ENCODE measurements around the gene DENND1A.

Gene DENND1A

DNA sequence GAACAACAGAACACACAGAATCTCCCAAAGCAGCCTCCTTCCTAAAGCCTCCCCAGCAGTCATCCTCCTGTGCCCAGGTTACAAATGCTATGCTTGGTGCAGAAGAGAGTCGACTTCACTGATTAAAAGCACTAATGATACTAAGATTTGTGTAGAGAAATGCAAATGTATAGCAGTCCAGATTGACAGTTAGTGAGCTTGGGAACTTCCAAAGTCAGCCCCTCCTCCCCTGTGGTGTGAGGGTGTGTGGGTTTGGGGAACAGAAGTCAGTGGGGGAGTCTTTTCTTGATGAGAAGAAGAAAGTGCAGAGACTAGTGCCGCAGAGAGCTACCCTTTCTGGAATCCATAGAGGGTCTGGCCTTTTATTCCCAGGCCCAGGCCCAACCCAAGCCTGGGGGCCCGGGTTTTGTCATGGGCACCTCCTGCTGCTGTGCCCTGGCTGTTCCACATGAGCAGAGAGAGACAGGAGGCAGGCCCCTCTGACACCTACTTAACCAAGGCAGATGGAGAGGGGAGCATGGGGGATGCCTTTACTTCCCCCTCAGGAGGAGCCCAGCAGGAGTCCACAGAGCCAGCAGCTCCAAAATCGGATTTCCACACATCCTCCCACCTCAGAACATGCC is 173.3 kb downstream of the DENND1A start:
- Histone ChIP-seq H3K4me3 (ENCODE audit: insufficient read depth, low read length, poor library complexity, severe bottlenecking) (no peak overlapping the region), H3K27ac (ENCODE audit: low read depth, low read length) (no peak overlapping the region), H3K9me3 (ENCODE audit: insufficient read depth, low read length) (no peaks in the 10 kb centered on the region), H3K36me3 (ENCODE audit: low read length) (no peaks in the 10 kb centered on the region), H2AFZ (ENCODE audit: low read depth, low read length, severe bottlenecking) (no peak overlapping the region), H3K9me2 (replicated peaks; ENCODE audit: insufficient read depth, low read length) (no peaks in the 10 kb centered on the region), H4K20me1 (ENCODE audit: low read depth, low read length) (no peaks in the 10 kb centered on the region), H3K9ac (ENCODE audit: low read length) (no peak overlapping the region), H3F3A (ENCODE audit: insufficient read depth) (no peaks in the 10 kb centered on the region), H3K4me2 (ENCODE audit: low read depth, low read length, poor library complexity, severe bottlenecking) (no peak overlapping the region), H3K79me2 (ENCODE audit: insufficient read depth, low read length) (no peaks in the 10 kb centered on the region), H3K27me3 (ENCODE audit: low read length) (no peaks in the 10 kb centered on the region)
- TF ChIP-seq, protein P1, sequence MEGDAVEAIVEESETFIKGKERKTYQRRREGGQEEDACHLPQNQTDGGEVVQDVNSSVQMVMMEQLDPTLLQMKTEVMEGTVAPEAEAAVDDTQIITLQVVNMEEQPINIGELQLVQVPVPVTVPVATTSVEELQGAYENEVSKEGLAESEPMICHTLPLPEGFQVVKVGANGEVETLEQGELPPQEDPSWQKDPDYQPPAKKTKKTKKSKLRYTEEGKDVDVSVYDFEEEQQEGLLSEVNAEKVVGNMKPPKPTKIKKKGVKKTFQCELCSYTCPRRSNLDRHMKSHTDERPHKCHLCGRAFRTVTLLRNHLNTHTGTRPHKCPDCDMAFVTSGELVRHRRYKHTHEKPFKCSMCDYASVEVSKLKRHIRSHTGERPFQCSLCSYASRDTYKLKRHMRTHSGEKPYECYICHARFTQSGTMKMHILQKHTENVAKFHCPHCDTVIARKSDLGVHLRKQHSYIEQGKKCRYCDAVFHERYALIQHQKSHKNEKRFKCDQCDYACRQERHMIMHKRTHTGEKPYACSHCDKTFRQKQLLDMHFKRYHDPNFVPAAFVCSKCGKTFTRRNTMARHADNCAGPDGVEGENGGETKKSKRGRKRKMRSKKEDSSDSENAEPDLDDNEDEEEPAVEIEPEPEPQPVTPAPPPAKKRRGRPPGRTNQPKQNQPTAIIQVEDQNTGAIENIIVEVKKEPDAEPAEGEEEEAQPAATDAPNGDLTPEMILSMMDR (IDR thresholded peaks at IDR 0.05; ENCODE audit: insufficient read depth, low read length, poor library complexity, severe bottlenecking): no peak
- TF ChIP-seq EZH2phosphoT487 (conservative IDR thresholded peaks at IDR 0.05; ENCODE audit: low read length): no peak

GRCh38 chr9:123753669-123754258 is 176.2 kb downstream of the DENND1A start:
- no peak overlapping the region for H3K4me2 ChIP-seq (ENCODE audit: low read depth, low read length, poor library complexity, severe bottlenecking)
- no peaks in the 10 kb centered on the region for H3K36me3 ChIP-seq (ENCODE audit: low read length)
- no peaks in the 10 kb centered on the region for H3F3A ChIP-seq (ENCODE audit: insufficient read depth)
- H3K9me3 ChIP-seq (ENCODE audit: insufficient read depth, low read length): no peaks in the 10 kb centered on the region
- no peak overlapping the region for H3K4me3 ChIP-seq (ENCODE audit: insufficient read depth, low read length, poor library complexity, severe bottlenecking)
- H2AFZ ChIP-seq (ENCODE audit: low read depth, low read length, severe bottlenecking): no peak overlapping the region
- H3K9me2 ChIP-seq (replicated peaks; ENCODE audit: insufficient read depth, low read length): no peaks in the 10 kb centered on the region
- H3K27ac ChIP-seq (ENCODE audit: low read depth, low read length): no peak overlapping the region
- no peaks in the 10 kb centered on the region for H4K20me1 ChIP-seq (ENCODE audit: low read depth, low read length)
- no peak for TF ChIP-seq EZH2phosphoT487 (conservative IDR thresholded peaks at IDR 0.05; ENCODE audit: low read length)
- TF ChIP-seq, protein P1 (IDR thresholded peaks at IDR 0.05; ENCODE audit: insufficient read depth, low read length, poor library complexity, severe bottlenecking): no peak
- H3K9ac ChIP-seq (ENCODE audit: low read length): no peak overlapping the region
- no peaks in the 10 kb centered on the region for H3K27me3 ChIP-seq (ENCODE audit: low read length)
- H3K79me2 ChIP-seq (ENCODE audit: insufficient read depth, low read length): no peaks in the 10 kb centered on the region

DNA sequence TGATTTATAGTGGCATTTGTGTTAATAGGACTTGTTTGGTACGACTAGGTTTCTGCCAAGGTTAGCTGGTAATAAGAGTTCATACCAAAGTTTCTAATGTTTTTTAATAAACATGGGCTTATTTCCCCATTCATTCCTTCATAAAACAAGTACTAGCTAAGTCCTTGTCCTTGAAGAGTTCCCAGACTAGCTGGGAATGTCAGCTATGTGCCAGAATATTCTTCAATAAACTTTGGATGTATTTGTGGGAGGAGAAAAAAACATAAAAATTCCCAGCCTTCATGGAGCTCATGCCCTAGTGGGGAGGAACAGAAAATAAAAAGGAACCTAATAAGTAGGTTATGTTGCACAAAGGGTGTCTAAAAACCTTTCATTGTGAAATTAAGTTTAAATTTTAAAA is 176.9 kb downstream of the DENND1A start:
- TF ChIP-seq, protein P1 (IDR thresholded peaks at IDR 0.05; ENCODE audit: insufficient read depth, low read length, poor library complexity, severe bottlenecking): no peak
- TF ChIP-seq EZH2phosphoT487 (conservative IDR thresholded peaks at IDR 0.05; ENCODE audit: low read length): no peak
- H2AFZ ChIP-seq (ENCODE audit: low read depth, low read length, severe bottlenecking): no peak overlapping the region
- no peaks in the 10 kb centered on the region for H3K9me3 ChIP-seq (ENCODE audit: insufficient read depth, low read length)
- H3K27me3 ChIP-seq (ENCODE audit: low read length): no peaks in the 10 kb centered on the region
- H3K9ac ChIP-seq (ENCODE audit: low read length): no peak overlapping the region
- H3K79me2 ChIP-seq (ENCODE audit: insufficient read depth, low read length): no peaks in the 10 kb centered on the region
- no peaks in the 10 kb centered on the region for H3K36me3 ChIP-seq (ENCODE audit: low read length)
- no peak overlapping the region for H3K4me3 ChIP-seq (ENCODE audit: insufficient read depth, low read length, poor library complexity, severe bottlenecking)
- no peak overlapping the region for H3K27ac ChIP-seq (ENCODE audit: low read depth, low read length)
- H4K20me1 ChIP-seq (ENCODE audit: low read depth, low read length): no peaks in the 10 kb centered on the region
- H3F3A ChIP-seq (ENCODE audit: insufficient read depth): no peaks in the 10 kb centered on the region
- H3K9me2 ChIP-seq (replicated peaks; ENCODE audit: insufficient read depth, low read length): no peaks in the 10 kb centered on the region
- H3K4me2 ChIP-seq (ENCODE audit: low read depth, low read length, poor library complexity, severe bottlenecking): no peak overlapping the region

All from SU-DHL-6 (cell line).